ENCODE data around the gene NUDT21.
A peak's percentile ranks its signal among the peaks of the same experiment; 100 is the strongest.

The NUDT21 gene

DNA sequence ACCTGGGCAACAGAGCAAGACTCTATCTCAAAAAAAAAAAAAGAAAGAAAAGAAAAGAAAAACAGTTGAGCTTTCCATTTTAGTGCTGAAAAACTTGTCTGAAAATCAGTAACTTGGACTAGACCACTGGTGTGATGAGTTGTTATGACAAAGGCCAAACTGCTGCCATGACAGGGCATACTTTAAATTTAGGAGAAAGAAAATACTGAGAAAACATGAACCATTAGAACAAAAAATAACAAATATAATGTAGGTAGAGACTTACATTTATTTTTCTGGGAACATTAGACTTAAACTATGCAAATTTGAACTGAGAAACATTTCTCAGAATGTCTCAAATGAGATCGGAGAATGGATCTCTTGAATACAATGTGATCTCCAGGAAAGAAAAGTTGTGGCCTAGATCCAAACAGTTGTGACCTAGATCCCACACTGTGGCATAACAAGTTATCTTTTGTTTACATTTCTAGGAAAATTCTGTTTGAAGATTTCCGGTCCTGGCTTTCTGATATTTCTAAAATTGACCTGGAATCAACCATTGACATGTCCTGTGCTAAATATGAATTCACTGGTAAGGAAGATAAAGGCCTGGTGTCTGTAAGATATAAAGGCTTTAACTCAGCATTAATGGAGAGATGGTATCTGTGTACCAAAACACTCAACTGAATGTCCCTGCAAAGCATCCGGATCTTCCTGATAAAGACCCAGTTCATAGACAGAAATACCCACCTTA is 11.1 kb upstream of the NUDT21 start:
- no peak for DNase-seq

DNA sequence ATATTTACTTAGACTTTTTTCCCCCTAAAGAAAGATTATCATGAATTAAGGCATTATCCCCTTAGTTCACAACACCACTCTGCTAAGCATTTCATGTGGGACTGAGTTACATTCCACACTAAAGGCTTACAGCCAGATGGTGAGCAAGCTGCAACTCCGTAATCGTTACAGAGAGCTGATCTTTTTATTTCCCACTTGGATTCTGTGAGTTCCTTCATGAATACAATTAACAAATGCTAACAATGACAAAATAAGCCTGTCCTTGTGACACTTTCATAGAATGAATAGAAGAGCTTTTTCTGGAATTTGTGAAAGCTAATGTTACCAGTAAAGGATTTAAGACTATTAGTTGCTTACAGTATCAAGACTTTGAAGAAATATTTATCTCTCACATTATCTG is 9.0 kb upstream of the NUDT21 start:
- DNase-seq = no peak

DNA sequence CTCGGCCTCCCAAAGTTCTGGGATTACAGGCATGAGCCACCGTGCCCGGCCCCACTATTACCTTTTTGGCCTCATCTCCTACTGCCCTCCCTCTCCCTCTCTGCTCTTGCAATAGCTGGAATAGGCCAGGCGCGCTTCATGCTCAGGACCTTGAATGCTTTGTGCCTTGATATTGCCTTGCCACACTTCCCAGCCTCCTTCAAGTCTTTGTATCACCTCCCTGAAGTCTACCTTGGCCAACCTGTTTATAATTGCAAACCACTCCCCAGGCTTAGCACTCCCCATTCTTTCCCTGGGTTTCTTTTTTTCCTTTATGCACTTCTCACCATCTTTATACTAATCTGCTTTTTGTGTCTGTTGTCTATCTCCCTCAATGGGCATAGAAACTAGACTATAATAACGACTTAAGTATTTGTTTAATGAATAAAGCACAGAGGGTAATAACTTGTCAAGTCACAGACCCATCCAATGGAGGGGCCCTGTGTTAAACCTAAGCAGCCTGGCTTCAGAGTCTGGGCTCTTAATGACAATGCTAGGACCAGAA is 6.9 kb upstream of the NUDT21 start:
- DNase-seq = no peak

DNA sequence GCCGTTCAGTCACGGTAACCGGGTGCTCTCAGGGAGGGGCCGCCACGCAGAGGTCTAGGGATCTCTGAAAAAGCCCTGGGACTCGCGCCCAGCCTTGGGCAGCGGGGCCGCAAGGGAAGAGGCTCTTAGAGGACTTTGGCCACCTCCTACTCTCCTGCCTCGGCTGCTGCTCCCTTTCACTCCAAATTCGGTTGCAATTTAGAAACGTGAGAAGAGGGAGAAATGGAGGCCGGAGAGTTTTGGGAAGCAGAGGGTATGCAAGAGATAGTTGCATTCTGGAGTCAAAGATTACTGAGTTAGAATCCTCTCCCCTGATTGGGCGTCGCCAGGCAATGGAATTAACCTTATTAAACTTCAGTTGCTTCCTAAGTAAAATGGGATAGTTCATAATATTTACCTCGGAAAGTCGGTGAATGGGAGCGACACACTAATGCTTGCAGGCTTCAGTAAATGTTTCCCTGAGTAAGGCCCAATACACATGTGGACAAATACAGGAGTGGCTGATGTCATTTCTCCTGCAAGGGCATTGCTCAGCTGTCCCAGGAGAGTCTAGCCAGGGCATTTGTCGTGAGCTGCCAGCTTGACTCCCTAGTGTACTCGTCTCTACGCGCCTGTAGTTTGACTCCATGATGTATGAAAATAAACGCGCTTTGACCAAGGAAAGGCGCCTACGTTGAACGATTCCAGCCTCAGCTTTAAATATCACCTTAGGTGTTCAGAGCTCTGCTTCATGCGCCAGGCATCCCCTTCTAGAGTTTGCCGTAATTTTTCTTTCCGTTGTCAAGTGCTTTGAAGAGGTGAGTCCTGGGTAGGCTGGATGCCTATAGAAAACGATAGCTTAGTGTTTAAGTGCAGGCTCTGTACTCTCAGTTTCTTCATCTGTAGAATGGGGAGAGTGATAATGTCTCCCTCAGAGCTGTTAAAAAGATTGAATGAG is 889 bp upstream of the NUDT21 start:
- no peak for DNase-seq

DNA sequence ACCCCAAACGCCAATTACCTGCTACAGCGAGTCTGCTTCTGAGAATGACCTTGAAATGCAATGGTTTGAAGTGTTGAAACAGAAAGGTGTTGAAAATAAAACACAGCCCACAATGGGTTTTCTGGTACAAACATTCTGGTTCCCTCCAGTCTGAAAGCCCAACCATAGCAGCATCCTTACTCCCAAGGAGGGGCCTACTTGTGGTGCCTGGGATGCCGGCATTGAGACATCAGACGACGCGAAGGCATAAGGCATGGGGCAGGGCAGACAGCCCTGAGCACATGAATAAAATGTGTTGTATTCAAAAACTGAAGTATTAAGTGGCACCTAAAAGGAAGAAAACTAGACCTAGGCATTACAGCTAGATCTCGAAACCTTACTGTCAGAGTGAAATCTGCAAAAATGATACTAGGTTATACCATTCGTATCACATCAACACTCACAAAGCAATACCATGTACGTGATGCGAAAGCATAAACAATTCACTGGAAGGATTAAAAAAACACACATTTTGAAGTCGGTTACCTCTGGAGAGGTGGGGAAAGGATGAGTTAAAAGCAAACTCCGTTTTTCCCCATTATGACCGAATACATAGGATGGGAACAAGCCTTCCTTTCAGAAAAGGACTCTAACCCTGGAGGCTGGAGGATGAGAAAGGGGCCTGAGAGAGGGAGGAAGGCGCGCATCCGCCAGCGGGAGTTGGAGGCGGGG is 702 bp downstream of the NUDT21 start:
- DNase-seq = no peak

DNA sequence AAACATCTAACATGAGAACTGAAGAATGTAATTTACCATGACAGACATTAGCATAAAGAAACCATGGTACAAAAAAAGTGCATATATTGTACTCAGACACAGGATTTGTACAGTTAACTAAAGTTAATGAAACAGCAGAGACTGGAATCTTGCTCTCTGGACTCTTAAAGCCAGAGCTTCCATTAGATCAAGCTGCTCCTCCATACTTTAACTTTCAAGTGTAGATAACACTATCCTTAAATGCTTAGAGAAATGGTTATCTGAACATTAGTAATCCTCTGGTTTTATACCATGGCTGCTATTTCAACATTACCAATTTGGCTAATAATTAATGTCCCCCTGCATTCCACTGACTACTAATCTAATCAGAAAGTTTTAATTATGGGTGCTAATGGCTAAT is 3.1 kb downstream of the NUDT21 start:
- DNase-seq = no peak

DNA sequence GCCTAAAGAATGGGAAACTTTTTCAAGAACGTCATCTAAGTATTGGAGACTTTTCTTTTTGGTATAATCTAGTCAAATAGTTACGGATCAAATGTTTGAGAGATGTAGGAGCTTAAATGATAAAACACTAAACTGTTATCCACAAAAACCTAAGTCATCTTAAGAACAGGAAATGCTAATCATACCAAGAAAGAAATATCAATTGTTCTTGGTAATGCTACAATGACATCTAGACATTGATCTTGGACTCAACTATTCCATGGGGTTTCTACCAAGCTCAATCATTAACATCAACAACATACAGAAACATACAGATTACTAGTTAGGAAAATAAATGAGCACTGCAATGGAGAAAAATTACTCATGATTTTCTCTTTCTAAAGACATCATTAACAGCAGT is 3.8 kb downstream of the NUDT21 start:
- no peak for DNase-seq

DNA sequence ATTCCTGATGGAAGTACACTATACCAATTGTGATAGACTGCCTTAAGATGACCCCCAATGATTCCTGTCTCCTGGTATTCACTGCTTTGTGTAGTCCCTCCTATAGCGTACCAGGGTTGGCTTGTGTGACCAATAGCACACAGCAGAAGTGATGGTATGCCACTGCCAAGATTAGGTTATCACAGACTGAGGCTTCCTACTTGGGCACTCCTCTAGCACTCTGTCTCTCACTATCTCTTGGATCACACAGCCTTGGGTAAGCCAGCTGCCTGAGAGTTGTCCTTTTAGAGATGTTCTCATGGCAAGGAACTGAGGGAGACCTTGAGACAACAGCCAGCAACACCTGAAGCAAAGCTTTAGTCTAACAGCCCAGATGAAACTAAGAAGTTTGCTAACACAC is 13.1 kb downstream of the NUDT21 start:
- no peak for DNase-seq

DNA sequence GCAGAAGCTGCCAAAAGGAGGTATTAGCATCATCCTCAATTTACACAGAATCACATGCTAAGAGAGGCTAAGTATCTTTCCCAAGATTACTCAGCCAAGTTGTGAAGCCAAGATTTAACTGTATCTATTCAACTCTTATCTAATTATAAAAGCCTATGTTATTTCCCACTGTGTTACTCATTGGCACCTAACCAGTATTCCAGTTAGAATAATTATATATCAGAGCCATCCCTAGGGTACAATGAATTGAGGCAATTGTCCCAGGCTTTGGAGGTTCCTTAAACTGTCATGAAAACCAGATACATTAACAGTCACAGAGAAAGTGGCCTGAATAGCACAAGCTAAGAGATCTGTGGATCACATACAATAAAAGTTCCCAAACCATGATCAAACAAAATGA is 14.9 kb downstream of the NUDT21 start:
- no peak for DNase-seq

DNA sequence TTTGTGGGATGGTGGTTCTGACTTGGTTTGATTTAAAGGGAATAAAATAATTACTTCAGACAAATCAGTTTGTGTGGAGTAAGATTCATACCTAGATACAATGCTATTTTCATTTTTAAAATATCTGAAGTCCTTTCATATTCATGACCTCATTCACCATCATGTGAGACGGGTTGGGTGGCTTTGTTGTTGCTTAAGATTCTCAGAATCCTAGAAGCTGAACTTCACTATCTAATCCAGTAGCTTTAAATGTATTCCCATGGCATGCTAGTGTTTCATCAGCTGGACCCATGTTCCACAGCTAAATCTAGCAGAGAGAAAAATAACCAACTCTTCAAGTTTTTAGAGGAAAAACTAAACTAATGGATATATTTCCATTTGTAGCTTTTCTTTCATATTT is 23.0 kb downstream of the NUDT21 start:
- DNase-seq = no peak

DNA sequence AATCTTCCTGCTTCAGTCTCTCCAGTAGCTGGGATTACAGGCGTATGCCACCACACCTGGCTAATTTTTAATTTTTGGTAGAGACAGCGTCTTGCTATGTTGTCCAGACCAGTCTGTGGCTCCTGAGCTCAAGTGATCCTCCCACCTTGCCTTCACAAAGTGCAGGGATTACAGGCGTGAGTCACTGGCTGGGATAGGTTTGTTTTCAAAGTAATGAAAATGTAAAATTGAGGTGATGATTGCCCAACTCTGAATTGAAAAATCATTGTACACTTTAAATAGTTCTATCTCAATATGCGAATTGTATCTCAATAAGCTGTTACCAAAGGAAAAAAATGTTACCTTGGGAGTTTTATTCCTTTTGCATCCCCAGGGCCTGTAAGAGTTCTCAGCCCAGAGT is 24.5 kb downstream of the NUDT21 start:
- no peak for DNase-seq

DNA sequence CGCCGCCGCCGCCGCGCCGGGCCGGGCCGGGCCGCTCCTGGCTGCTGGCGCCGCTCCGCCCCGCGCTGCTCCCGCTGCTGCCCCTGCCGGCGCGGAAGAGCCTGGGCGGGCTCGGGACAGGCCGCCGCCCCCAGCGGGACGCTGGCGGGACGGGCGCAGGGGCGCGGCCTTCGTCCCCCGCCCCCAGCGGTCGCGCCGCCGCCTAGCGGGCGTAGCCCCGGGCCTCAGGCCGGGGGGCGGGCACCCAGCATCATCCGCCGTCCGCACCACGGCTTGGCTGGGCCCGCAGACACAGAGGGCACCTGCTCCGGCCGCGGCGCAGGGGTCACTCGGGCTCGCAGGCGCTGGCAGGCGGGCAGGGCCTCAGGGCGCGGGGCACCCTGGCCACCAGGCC is 25.7 kb downstream of the NUDT21 start, which contains the start of gene AMFR:
AMFR (minus strand) TSS at position 107 of the 394 bp plus-strand sequence. CDS start 218 bp downstream, outside the sequence.
- peak; percentile 75 for DNase-seq

DNA sequence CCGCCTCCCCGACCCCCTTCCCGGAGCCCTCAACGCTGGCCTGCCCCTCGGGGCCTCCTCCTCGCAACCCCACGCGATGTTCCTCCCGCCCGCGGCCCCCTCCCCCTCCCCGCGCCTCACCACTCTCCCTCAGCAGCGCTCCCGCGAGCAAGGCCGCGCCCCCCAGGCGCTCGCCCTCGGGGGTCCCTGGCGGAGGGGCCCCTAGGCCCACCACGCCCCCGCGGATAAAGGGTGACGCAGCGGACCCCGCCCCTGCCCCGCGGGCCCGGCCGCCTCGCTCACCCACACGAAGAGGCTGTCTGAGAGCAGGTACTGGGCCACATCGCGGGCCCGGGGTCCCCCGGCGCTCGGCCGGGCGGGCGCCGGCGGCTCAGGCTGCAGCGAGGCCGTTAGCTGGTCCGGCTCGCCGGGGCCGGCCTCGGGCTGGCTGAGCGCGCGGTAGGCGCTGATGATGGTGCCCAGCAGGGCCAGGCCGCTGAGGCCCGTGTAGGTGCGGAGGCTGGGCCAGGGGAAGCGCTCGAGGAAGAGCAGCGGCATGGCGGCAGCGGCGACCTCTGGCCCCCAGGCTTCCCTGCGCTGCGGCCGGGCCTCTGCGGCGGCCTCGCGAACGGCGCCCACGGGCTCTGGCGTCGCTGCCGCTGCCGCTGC is 26.2 kb downstream of the NUDT21 start:
- DNase-seq = peak; percentile 69

DNA sequence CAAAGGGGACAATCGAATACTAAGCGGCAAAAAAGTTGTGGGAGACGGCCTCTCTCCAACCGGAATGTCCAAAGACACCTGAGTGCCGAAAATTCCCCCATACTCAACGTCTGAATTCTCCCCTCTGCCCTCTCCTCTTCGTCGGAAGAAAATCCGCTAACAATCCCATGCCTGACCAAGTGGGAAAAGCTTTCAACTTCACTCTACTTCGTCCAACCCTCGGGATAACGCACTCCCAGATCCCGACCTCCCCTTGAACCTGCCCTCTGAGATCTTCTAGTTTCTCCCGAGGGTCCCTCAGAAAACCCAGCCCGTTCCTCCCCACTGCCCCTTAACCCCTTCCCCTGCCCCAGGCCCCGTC is 26.7 kb downstream of the NUDT21 start:
- peak; percentile 43 for DNase-seq

DNA sequence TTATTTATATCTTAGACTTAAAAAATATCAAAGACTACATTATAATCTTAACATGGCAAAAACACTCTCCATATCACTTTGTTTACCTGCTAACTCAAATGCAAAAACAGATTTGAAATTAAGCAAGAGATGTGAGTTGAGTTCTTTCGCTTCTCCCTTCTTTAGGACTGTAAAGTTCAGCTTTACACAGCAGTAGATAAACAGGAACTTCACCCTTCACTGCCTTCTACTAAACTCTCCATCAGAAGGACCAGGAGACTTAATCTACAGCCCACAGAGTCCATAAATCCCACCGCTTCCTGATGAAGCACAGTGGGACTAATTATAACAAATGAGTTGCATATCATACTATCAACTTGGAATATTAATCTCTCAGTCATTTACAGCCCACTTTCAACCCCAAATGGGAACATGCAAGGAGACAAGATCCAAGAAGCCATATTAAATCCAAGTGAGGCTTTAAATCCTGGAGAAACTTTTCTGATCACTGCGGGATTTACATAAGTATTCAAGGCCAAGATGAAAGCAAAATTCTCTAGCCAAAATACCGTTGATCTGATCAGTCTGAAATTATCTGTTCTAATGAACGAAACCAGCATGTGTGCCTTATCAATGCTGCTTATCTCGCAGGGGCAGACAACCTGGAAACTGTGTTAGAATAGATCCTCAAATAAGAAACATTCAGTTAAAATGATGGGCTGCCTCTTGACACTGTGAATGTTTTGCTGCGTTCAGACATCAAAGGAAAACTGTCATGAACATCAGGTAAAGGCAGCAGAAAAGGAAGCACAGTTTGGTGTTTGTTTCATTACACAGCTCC is 27.3 kb downstream of the NUDT21 start:
- no peak for DNase-seq

DNA sequence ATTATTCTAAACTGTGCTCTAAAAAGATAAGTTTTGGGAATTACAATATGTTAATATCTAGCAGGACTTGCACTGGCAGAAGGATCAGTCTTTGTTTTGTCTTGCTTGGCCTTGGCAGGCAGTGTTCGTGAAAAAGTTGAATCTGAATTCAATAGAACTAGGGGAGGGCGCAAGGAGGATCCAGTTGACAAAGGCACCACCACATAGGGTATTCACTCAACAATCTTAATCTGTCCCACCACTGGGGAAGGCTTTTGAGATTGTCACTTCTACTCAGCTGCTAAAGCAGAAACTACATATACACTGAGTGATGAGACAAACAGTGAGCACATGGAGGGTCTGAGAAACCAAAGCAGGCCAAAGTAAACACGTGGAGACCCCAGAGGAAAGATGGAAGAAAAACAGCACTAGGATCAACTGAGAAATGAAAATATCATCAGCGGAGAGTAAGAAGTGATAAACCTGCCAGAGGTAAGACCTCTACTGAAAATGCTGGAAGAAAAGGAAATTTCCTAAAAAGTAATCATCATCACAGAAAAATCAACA is 28.2 kb downstream of the NUDT21 start:
- DNase-seq = no peak

DNA sequence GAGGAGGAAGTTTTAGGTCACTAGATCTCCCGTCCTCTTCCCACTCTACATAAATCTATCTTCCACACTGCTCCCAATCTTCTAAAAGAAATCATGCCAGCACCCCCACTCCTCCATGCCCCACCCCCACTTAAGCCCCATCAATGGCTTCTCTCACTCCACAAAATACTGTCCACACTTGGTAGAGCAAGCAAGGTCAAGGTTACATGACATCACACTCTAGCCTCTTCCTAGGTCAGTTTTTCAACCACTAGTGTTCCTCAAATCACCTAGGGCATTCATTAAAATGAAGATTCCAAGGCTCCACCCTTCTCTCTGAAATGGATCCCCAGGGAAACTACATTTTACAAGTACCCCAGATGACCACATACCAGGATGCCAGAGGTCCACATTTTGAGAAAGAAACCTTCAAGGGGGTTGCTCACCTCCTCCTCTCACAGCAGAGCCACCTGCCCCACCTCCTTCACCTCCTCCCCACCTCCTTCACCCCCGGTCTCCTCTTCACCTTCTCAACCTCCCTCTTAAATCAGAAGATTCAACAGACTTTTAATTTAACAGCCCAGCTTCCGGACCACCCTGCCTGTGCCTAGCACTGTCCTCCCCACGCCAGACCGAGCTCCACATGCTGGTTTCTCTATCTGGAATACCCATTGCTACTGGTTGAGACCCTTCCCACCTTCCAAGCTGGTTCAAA is 29.0 kb downstream of the NUDT21 start:
- no peak for DNase-seq

DNA sequence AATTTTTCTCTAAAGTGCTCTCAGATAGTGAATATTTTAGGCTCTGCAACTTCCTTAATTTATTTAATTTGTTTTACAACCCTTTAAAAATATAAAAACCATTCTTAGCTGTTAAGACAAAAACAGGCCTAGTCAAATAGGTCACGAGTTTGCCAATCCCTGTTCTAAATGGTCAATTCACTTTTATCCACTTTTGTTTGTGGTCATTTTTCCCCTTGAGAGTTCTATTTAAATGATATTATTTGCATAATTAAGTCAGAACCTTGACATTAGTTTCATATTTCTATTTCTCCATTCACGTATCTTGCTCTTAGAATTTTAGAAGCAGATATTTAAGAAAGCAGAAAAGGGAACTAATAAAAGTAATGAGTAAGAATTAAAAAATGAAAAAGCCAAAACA is 29.8 kb downstream of the NUDT21 start:
- no peak for DNase-seq

DNA sequence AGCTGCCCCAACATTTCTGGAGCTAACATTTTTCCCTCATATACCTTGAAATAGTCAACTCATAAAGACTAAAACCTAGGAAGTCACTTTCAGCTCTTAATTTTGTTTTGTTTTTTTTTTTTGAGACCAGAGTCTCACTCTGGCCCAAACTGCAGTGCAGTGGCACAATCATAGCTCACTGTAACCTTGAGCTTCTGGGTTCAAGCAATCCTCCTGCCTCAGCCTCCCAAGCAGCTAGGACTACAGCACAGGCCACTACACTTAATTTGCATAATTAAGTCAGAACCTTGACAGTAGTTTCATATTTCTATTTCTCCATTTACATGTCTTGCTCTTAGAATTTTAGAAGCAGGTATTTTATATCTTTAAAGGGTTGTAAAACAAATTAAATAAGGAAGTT is 30.5 kb downstream of the NUDT21 start:
- no peak for DNase-seq

DNA sequence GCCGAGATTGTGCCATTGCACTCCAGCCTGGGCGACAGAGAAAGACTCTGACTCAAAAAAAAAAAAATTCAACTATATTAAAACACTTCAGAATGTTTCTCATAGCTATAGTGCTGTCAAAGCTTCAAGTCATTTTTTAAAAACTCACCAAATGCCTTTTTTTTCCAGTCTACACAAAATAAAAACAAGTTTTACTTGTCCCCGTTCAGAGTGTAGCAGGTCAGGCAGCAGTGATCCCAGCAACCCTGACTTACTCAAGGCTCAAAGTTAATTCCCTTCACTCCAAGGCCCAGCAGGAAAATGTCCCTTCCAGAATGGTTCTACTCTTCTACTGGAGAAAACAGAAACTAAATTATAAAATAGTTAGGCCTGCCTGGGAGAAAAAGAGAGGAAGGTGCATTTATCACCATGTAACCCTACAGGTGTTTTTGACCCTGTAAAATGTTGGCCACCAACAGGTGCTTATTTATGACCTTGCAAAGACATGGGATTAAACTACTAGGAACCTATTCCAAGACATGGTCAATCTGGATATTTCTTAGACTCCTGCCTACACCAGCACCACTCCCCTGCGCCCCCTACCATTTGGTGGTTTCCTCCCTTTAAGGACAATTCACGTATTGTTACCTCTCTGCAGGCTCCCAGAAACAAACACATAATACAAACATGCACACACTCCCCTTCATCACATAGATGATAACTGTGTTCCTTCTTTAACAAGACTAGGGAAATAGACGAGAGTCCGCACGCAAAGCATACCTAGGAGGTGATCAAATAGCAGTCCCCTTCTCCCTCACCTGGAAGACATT is 31.2 kb downstream of the NUDT21 start:
- DNase-seq = no peak
